Omental fat pad (tissue), 4 donors: ENCODE data around the gene RERE. TPM values are rescaled to one million over a fixed set of nuclear protein-coding genes. Genes with fewer than 3 reads are reported as not detected.

Experiments used
- ATAC-seq: fragments of 150-250 bp; one replicate; pipeline ENCODE4 v1.9.1; 2016; ENCODE audit warnings: mild to moderate bottlenecking, moderate library complexity; ENCODE audit not compliant: low FRiP score
- DNase-seq: peaks from one replicate; pipeline ENCODE4 v3.0.0-alpha.2; 2019; ENCODE audit warnings: low spot score
- CTCF ChIP-seq, 3 donors: fragments of 450-650 bp; IDR thresholded peaks; one replicate each; pipeline ENCODE4 v1.5.1; 2016 to 2017; ENCODE audit warnings: antibody characterized with exemption in 3 of 3, mild to moderate bottlenecking in 3 of 3, moderate library complexity in 2 of 3
- total RNA-seq, 4 donors: library from RNA; depleted of rRNA; stranded (reverse); fragments of >200 nt; gene quantifications; one replicate each; pipeline ENCODE4 v1.1.0, GENCODE V29; 2016

Gene RERE
- total RNA-seq, 4 donors from 2014 or later = 46.3 to 117 (median 55.4) TPM

- DNase-seq (no peak), ATAC-seq (no peak)
- no peak for TF ChIP-seq CTCF (IDR thresholded peaks at IDR 0.05)
Measured at GRCh38 chr1:8746554-8746953, 70.9 kb downstream of the RERE start.

- no peak for DNase-seq
- ATAC-seq = no peak
- TF ChIP-seq CTCF (IDR thresholded peaks at IDR 0.05) = no peak
Measured at GRCh38 chr1:8745749-8746390, 71.6 kb downstream of the RERE start.

DNA sequence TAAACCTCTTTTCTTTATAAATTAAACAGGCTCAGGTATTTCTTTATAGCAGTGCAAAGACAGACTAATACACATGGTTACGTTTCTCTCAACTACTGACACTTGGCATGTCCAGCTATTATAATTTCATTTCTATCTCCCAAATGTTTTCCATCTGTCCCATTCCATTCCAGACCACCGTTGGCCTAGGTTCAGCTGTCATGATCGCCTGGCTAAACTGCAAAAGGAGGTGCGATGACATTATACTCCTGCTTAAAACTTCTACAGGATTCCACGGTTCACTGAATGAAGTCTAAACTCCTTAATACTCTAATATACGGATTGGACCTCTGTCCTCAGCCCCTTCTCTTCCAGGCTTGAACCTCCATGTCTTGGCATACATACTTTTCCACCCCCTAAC lies 72.1 kb downstream of the RERE start:
- DNase-seq = no peak
- no peak for ATAC-seq
- TF ChIP-seq CTCF (IDR thresholded peaks at IDR 0.05) = no peak

DNA sequence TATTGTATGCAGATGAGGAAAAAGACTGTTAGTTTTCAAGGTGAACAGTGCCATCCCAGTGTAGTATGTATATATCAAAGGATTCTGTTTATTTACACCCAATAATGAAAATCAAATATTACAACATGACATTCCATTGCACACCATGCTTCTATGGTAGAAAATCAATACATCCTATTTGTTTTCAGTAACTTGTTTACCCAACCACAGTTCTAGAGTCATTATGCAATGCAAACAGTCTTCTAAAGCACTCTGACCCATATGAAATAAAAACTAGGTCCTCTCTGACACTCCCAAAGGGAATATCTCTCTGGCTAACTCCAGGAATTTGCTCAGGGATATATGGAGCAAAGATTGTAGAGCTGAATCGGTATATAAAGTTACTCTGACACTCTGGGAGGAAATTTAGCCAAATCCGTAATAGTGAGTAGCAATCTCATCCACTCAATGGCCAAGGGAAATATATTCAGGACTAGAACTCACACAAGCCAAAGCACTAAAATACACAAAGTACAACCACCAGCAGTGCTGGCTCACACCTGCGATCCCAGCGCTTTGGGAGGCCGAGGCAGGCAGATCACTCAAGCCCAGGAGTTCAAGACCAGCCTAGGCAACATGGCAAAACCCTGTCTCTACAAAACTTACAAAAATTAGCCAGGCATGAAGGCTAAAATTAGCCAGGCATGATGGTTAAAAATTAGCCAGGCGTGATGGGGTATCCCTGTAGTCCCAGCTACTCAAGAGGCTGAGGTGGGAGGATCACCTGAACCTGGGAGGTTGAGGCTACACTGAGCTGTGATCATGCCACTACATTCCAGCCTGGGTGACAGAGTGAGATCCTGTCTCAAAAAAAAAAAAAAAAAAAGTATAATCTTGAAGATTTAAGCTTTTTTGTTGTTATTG lies 75.2 kb downstream of the RERE start:
- TF ChIP-seq CTCF (IDR thresholded peaks at IDR 0.05) = no peak
- no peak for DNase-seq
- ATAC-seq = no peak

DNA sequence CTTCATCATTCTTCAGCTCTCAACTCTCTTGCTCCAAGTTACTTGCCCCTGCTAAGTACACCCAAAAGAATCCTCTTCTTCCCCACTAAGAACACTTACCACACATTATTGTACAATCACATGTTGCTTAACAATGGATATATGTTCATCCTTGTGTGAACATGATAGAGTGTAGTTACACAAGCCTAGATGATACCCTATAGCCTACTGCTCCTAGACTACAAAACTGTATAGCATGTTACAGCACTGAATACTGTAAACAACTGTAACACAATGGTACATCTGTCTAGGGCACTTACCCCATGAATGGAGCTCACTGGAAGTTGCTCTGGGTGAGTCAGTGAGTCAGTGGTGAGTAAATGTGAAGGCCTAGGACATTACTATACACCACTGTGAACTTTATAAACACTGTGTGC lies 77.4 kb downstream of the RERE start:
- no peak for TF ChIP-seq CTCF (IDR thresholded peaks at IDR 0.05)
- DNase-seq (no peak), ATAC-seq (no peak)

DNA sequence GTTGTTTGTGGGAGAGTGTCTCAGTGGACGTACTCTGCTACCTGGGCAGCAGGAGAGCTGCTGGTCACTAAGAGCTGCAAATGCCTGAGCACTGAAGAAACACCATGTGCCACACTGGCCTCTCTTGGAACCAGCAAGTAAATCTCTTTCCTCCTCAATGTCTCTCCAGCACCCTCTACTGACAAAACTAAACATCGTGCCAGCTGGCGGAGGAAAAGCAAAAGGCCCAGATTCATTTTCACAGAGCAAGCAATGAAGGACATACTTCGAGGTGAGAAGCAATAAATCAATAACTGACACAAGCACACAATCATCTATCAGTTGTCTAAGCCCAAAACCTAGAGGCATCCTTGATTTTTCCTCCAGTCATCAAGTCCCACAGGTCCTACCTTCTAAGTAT lies 78.1 kb downstream of the RERE start:
- ATAC-seq (no peak), DNase-seq (no peak)
- TF ChIP-seq CTCF (IDR thresholded peaks at IDR 0.05) = no peak
